Right forelimb (tissue), 1 donor: ENCODE measurements around the gene STKLD1.
"Not testable (repeated sequence)": the region's sequence is repeated elsewhere in the genome, so short reads cannot be mapped to it uniquely, and the experiment has no call there.

Experiments used
- DNase-seq: peaks from one replicate; pipeline ENCODE4 v3.0.0-alpha.2; 2018

STKLD1 gene

GRCh38 chr9:133449760-133450159 lies 73.6 kb downstream of the STKLD1 start:
- DNase-seq, result no peak

GRCh38 chr9:133451865-133452264 lies 75.7 kb downstream of the STKLD1 start:
- not testable (repeated sequence) for DNase-seq

- no peak for DNase-seq
Measured at GRCh38 chr9:133452562-133452961, 76.4 kb downstream of the STKLD1 start.

GRCh38 chr9:133453651-133454050 lies 77.5 kb downstream of the STKLD1 start:
- no peak for DNase-seq

- DNase-seq, result no peak
Measured at GRCh38 chr9:133454325-133454724, 78.2 kb downstream of the STKLD1 start.

- no peak for DNase-seq
Measured at GRCh38 chr9:133454943-133455673, 78.9 kb downstream of the STKLD1 start.
